8988T (cell line): ENCODE data around the gene CXCL5.

Experiments used
- DNase-seq: peaks from one replicate; pipeline ENCODE4 v3.0.0; 2011

Gene CXCL5

GRCh38 chr4:73998040-73999011 lies at the start of gene CXCL5:
CXCL5 (minus strand) TSS chr4:73998677; CDS start chr4:73998581, 96 bp downstream.
- no peak for DNase-seq

GRCh38 chr4:74047152-74047551 lies 48.7 kb upstream of the CXCL5 start:
- DNase-seq: no peak

GRCh38 chr4:74045772-74046171 lies 47.3 kb upstream of the CXCL5 start:
- DNase-seq: no peak

GRCh38 chr4:74045247-74045646 lies 46.8 kb upstream of the CXCL5 start:
- DNase-seq: no peak

GRCh38 chr4:74044677-74045076 lies 46.2 kb upstream of the CXCL5 start:
- no peak for DNase-seq

GRCh38 chr4:74042681-74043080 lies 44.2 kb upstream of the CXCL5 start:
- no peak for DNase-seq

- DNase-seq: no peak
Observed at GRCh38 chr4:74041418-74041817, 42.9 kb upstream of the CXCL5 start.

- no peak for DNase-seq
Observed at GRCh38 chr4:74039315-74039763, 40.9 kb upstream of the CXCL5 start.

- peak; percentile 22 for DNase-seq
Observed at GRCh38 chr4:74038425-74039314, 40.2 kb upstream of the CXCL5 start, which contains the start of gene CXCL3. CXCL3 (minus strand) TSS chr4:74038689; CDS start chr4:74038611, 78 bp downstream.

- DNase-seq: peak; percentile 5
Observed at GRCh38 chr4:74038086-74038424, 39.6 kb upstream of the CXCL5 start.

GRCh38 chr4:74037076-74037955 lies 38.8 kb upstream of the CXCL5 start:
- no peak for DNase-seq

- DNase-seq: no peak
Observed at GRCh38 chr4:74033739-74034138, 35.3 kb upstream of the CXCL5 start.

GRCh38 chr4:74032064-74032463 lies 33.6 kb upstream of the CXCL5 start:
- DNase-seq: no peak

GRCh38 chr4:74031576-74031975 lies 33.1 kb upstream of the CXCL5 start:
- DNase-seq: no peak

GRCh38 chr4:74030285-74030684 lies 31.8 kb upstream of the CXCL5 start:
- DNase-seq: no peak

GRCh38 chr4:74028504-74028903 lies 30.0 kb upstream of the CXCL5 start:
- DNase-seq: no peak

- no peak for DNase-seq
Observed at GRCh38 chr4:74023709-74024108, 25.2 kb upstream of the CXCL5 start.

- no peak for DNase-seq
Observed at GRCh38 chr4:74021601-74022000, 23.1 kb upstream of the CXCL5 start.

GRCh38 chr4:74018771-74019170 lies 20.3 kb upstream of the CXCL5 start:
- DNase-seq: no peak

- DNase-seq: no peak
Observed at GRCh38 chr4:74018116-74018515, 19.6 kb upstream of the CXCL5 start.

- no peak for DNase-seq
Observed at GRCh38 chr4:74016068-74016467, 17.6 kb upstream of the CXCL5 start.

- DNase-seq: no peak
Observed at GRCh38 chr4:74015126-74015780, 16.8 kb upstream of the CXCL5 start.
